GM21528 (cell line): ENCODE measurements around the gene NUDT21.
"Not testable (repeated sequence)": the region's sequence is repeated elsewhere in the genome, so short reads cannot be mapped to it uniquely, and the experiment has no call there.

ENCODE experiments used
- ATAC-seq: cut with Tn5 transposase; IDR thresholded peaks from one replicate; pipeline ENCODE4 v1.9.1; 2021; ENCODE audit warnings: mild to moderate bottlenecking, moderate library complexity; ENCODE audit not compliant: unreplicated experiment, low FRiP score

The NUDT21 gene

DNA sequence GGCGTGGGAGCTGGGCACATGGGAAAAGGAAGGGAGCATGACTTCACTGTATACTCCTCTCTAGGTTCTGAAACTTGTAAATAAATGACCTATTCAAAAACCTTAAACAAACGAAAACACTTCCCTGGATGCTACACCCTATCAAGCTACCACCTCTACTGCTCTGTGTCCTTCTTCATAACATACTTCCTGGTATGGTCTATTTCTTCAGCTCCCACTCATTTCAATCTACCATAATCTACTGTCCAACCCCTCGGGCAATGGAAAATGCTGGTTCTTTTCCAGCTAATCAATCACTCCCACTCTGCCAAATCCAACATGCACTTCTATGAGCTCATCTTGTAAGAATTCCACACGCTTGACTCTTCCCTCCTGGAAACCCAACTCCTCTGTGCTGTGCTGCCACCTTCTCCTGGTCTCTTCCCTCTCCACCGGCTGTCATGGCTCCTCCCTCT is 68.2 kb downstream of the NUDT21 start:
- no peak for ATAC-seq

GRCh38 chr16:56382459-56382858 is 68.7 kb downstream of the NUDT21 start:
- ATAC-seq: no peak

DNA sequence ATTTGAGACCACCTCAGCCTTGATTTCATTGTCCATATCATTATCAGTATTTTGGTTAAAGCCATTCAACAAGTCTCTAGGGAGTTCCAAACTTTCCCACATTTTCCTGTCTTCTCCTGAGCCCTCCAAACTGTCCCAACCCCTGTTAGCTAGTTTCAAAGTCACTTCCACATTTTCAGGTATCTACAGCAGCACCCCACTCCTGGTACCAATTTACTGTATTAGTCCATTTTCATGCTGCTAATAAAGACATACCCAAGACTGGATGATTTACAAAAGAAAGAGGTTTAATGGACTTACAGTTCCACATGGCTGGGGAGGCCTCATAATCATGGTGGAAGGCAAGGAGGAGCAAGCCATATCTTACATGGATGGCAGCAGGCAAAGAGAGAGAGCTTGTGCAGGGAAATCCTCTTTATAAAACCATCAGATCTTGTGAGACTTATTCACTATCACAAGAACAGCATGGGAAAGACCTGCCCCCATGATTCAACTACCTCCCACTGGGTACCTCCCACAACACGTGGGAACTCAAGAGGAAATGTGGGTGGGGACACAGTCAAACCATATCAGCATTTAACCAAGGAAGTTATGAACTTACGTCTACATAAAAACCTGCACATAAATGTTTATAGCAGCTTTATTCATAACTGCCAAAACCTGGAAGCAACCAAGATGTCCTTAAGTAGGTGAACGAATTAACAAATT is 70.2 kb downstream of the NUDT21 start:
- ATAC-seq: not testable (repeated sequence)
